ENCODE measurements around the gene DENND6B.

DNA sequence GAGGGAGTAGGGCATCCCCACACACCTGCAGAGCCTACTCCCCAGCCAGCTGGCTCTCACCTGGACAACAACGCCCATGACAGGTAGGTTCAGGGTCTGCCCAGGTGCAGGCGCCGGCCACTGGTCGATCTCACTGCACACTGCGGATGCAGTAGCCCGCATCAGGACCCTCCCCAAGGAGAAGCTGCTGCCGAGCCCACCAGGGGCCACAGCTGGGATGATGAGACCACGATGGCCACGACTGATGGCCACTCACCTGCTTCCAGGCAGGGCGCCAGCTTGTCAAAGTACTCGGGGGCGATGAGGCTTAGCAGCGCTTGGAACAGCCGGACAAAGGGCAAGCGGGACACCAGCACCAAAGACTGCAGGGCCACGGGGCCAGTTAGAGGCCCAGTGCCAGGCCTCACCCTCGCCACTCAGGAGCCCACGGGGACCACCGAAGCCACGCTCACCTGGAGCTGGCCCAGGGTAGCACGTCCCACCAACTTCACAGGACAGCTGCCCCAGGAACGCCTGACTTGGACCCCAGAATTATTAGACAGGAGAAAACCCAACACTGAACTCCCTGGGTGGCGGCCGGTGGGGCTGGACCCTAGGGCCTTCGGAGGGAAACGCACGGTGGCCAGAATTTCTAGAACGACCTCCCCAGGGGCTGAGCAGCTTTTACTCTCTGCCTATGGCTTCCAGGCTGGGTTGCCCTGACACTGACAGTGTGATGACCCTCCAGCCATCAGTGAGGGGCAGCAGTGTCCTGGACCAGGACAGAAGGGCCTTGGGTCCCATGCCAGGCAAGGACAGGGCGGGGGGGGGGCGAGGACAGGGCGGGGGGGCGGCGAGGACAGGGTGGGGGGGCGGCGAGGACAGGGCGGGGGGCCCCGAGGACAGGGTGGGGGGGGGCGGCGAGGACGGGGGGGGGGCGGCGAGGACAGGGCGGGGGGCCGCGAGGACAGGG, 10.4 kb downstream of the DENND6B start:
- TF ChIP-seq, protein P1, sequence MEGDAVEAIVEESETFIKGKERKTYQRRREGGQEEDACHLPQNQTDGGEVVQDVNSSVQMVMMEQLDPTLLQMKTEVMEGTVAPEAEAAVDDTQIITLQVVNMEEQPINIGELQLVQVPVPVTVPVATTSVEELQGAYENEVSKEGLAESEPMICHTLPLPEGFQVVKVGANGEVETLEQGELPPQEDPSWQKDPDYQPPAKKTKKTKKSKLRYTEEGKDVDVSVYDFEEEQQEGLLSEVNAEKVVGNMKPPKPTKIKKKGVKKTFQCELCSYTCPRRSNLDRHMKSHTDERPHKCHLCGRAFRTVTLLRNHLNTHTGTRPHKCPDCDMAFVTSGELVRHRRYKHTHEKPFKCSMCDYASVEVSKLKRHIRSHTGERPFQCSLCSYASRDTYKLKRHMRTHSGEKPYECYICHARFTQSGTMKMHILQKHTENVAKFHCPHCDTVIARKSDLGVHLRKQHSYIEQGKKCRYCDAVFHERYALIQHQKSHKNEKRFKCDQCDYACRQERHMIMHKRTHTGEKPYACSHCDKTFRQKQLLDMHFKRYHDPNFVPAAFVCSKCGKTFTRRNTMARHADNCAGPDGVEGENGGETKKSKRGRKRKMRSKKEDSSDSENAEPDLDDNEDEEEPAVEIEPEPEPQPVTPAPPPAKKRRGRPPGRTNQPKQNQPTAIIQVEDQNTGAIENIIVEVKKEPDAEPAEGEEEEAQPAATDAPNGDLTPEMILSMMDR (IDR thresholded peaks at IDR 0.05): no peak
- no peak for TF ChIP-seq POLR2AphosphoS5 (IDR thresholded peaks at IDR 0.05; ENCODE audit: insufficient read depth in 1 of 2, low read depth in 1 of 2)
- no peak for TF ChIP-seq POLR2A (IDR thresholded peaks at IDR 0.05)

Measured in vagina (tissue), 2 donors.